ENCODE data around the gene TDRD7. TPM values are rescaled to one million over a fixed set of nuclear protein-coding genes. Genes with fewer than 3 reads are reported as not detected.
A peak's percentile ranks its signal among the peaks of the same experiment; 100 is the strongest.

Gene TDRD7
- total RNA-seq, 1 experiment from 2014 or later: 14.8 TPM

- peak; percentile 92 for DNase-seq (ENCODE audit: low read depth)
These were observed 113.6 kb downstream of the TDRD7 start for GRCh38 chr9:97525451-97525850.

GRCh38 chr9:97526895-97527575, 115.1 kb downstream of the TDRD7 start:
- no peak for DNase-seq (ENCODE audit: low read depth)

- no peak for DNase-seq (ENCODE audit: low read depth)
These were observed 116.0 kb downstream of the TDRD7 start for GRCh38 chr9:97527626-97528528.

GRCh38 chr9:97528529-97529230, 116.8 kb downstream of the TDRD7 start:
- no peak for DNase-seq (ENCODE audit: low read depth)

- DNase-seq (ENCODE audit: low read depth): peak; percentile 53
These were observed 117.6 kb downstream of the TDRD7 start for GRCh38 chr9:97529363-97530076.

- DNase-seq (ENCODE audit: low read depth): no peak
These were observed 120.0 kb downstream of the TDRD7 start for GRCh38 chr9:97531888-97532376.

- DNase-seq (ENCODE audit: low read depth): no peak
These were observed 122.3 kb downstream of the TDRD7 start for GRCh38 chr9:97534185-97534584.

GRCh38 chr9:97534961-97535594, 123.2 kb downstream of the TDRD7 start:
- DNase-seq (ENCODE audit: low read depth): no peak

- no peak for DNase-seq (ENCODE audit: low read depth)
These were observed 123.9 kb downstream of the TDRD7 start for GRCh38 chr9:97535771-97536170.

GRCh38 chr9:97536480-97536879, 124.6 kb downstream of the TDRD7 start:
- no peak for DNase-seq (ENCODE audit: low read depth)

GRCh38 chr9:97543561-97543960, 131.7 kb downstream of the TDRD7 start:
- no peak for DNase-seq (ENCODE audit: low read depth)

- no peak for DNase-seq (ENCODE audit: low read depth)
These were observed 133.6 kb downstream of the TDRD7 start for GRCh38 chr9:97545486-97545885.

Other genes starting within 250 kb of the TDRD7 start
- 0.29 and 0.72 TPM in 2 replicates for gene CCDC180, start 104.4 kb upstream of the TDRD7 start, total RNA-seq (2014; rRNA removed; shearing (Covaris generic))
- 0.98 and 1.3 TPM in 2 replicates for gene TMOD1, start 89.6 kb downstream of the TDRD7 start, total RNA-seq (2014; rRNA removed; shearing (Covaris generic))
- 14.1 and 14.5 TPM in 2 replicates for gene TSTD2, start 221.3 kb downstream of the TDRD7 start, total RNA-seq (2014; rRNA removed; shearing (Covaris generic))
- 47.4 and 56.4 TPM in 2 replicates for gene NCBP1, start 221.7 kb downstream of the TDRD7 start, total RNA-seq (2014; rRNA removed; shearing (Covaris generic))

All from RPMI7951 (cell line).